Colonic mucosa (tissue), 4 donors: ENCODE results near the gene GNL3. TPM values are rescaled to one million over a fixed set of nuclear protein-coding genes. Genes with fewer than 3 reads are reported as not detected.

Source experiments
- DNase-seq: peaks from one replicate; pipeline ENCODE4 v3.0.0-alpha.2; 2020
- H3K27ac ChIP-seq: fragments of 200-600 bp; one replicate; pipeline ENCODE4 v1.8.0; 2021
- H3K27me3 ChIP-seq: fragments of 200-600 bp; one replicate; pipeline ENCODE4 v1.8.0; 2021
- H3K36me3 ChIP-seq: fragments of 200-600 bp; one replicate; pipeline ENCODE4 v1.8.0; 2021
- H3K4me1 ChIP-seq: fragments of 200-600 bp; one replicate; pipeline ENCODE4 v1.8.0; 2021; ENCODE audit warnings: mild to moderate bottlenecking
- H3K4me3 ChIP-seq: fragments of 200-600 bp; one replicate; pipeline ENCODE4 v1.8.0; 2021
- H3K9ac ChIP-seq, 2 donors: one replicate each; pipeline ENCODE4 v1.7.0; 2013; ENCODE audit warnings: control low read depth in 2 of 2, low read depth in 2 of 2, low read length in 2 of 2
- H3K9me3 ChIP-seq: fragments of 200-600 bp; one replicate; pipeline ENCODE4 v1.8.0; 2021
- CTCF ChIP-seq: fragments of 200-600 bp; IDR thresholded peaks from one replicate; pipeline ENCODE4 v1.8.0; 2022; ENCODE audit warnings: antibody characterized with exemption, mild to moderate bottlenecking
- intact Hi-C: fragments of 100-400 bp; cut with DNase I; formaldehyde crosslinking; loops from one replicate; pipeline ENCODE4 v1.14.1; 2022
- total RNA-seq, 2 donors: library from RNA; stranded (reverse); fragmentation: NEBNext Ultra II Directional in 1 of 2; extraction: Animal tissue kit (Norgen Biotek cat#: 25700) in 1 of 2; gene quantifications; one replicate each; pipeline ENCODE4 v1.2.1, GENCODE V29; 2021
- donor health status: healthy.
- donor health status: DM: no; HTN: no; CAD: no.
- donor health status: DM: no; HTN: no; CAD: no.

GNL3 gene
- total RNA-seq, 2 donors from 2014 or later = 49.9 to 75.5 TPM

- no peak overlapping the region for H3K9ac ChIP-seq
- H3K36me3 ChIP-seq = peaks cover 44% of the 10 kb centered on the region
- DNase-seq = no peak
- intact Hi-C loops = no loop called here
- H3K9me3 ChIP-seq = no peaks in the 10 kb centered on the region
- no peak overlapping the region for H3K27ac ChIP-seq
- peaks cover 4% of the 10 kb centered on the region for H3K4me1 ChIP-seq
- H3K4me3 ChIP-seq = no peak overlapping the region
- no peaks in the 10 kb centered on the region for H3K27me3 ChIP-seq
- no peak for TF ChIP-seq CTCF
Observed at GRCh38 chr3:52690560-52690959, 4.7 kb downstream of the GNL3 start.

GRCh38 chr3:52693071-52693470 is 7.2 kb downstream of the GNL3 start:
- TF ChIP-seq CTCF = no peak
- intact Hi-C loops = no loop called here
- DNase-seq = no peak

GRCh38 chr3:52694528-52695189 is 8.8 kb downstream of the GNL3 start:
- H3K4me3 ChIP-seq = no peak overlapping the region
- TF ChIP-seq CTCF = no peak
- no peak overlapping the region for H3K9ac ChIP-seq
- intact Hi-C loops = no loop called here
- H3K4me1 ChIP-seq = no peaks in the 10 kb centered on the region
- H3K9me3 ChIP-seq = no peaks in the 10 kb centered on the region
- peaks cover 43% of the 10 kb centered on the region for H3K36me3 ChIP-seq
- no peak for DNase-seq
- no peak overlapping the region for H3K27ac ChIP-seq
- H3K27me3 ChIP-seq = no peaks in the 10 kb centered on the region

More at GRCh38 chr3:52693071-52693470, 7.2 kb downstream of the GNL3 start:
- no peak overlapping the region for H3K4me3 ChIP-seq
- H3K27me3 ChIP-seq = no peaks in the 10 kb centered on the region
- H3K27ac ChIP-seq = no peak overlapping the region
- H3K9me3 ChIP-seq = no peaks in the 10 kb centered on the region
- peaks cover 51% of the 10 kb centered on the region for H3K36me3 ChIP-seq
- no peak overlapping the region for H3K9ac ChIP-seq
- no peaks in the 10 kb centered on the region for H3K4me1 ChIP-seq

- TF ChIP-seq CTCF = no peak
- DNase-seq = no peak
- no peaks in the 10 kb centered on the region for H3K4me1 ChIP-seq
- no peak overlapping the region for H3K4me3 ChIP-seq
- intact Hi-C loops = no loop called here
- H3K9ac ChIP-seq = no peak overlapping the region
- H3K9me3 ChIP-seq = no peaks in the 10 kb centered on the region
- H3K27ac ChIP-seq = no peak overlapping the region
- peaks cover 32% of the 10 kb centered on the region for H3K36me3 ChIP-seq
- no peaks in the 10 kb centered on the region for H3K27me3 ChIP-seq
Observed at GRCh38 chr3:52695798-52696671, 10.2 kb downstream of the GNL3 start.

- TF ChIP-seq CTCF = no peak
- no peak overlapping the region for H3K9ac ChIP-seq
- intact Hi-C loops = no loop called here
Observed at GRCh38 chr3:52696830-52697631, 11.2 kb downstream of the GNL3 start.

More at GRCh38 chr3:52696830-52697631, 11.2 kb downstream of the GNL3 start:
- no peak for DNase-seq
- Histone ChIP-seq H3K36me3 (peaks cover 28% of the 10 kb centered on the region), H3K4me1 (no peaks in the 10 kb centered on the region), H3K9me3 (no peaks in the 10 kb centered on the region), H3K27me3 (no peaks in the 10 kb centered on the region), H3K4me3 (no peak overlapping the region), H3K27ac (no peak overlapping the region)
